ENCODE data around the gene NUBP1. TPM values are rescaled to one million over a fixed set of nuclear protein-coding genes. Genes with fewer than 3 reads are reported as not detected.

Gene NUBP1
- total and polyA plus RNA-seq, 9 of the 15 experiments (the other 6 are each of a cell fraction or from before 2014, with no cell fraction given): 17.2 to 55.1 (median 35.6) TPM

- TF ChIP-seq ZNF609 (CRISPR knock-in tag; IDR thresholded peaks at IDR 0.05; ENCODE audit: borderline replicate concordance) (no peak), CEBPZ (IDR thresholded peaks at IDR 0.05; ENCODE audit: borderline replicate concordance, low read depth, low read length) (no peak), ARID1B (IDR thresholded peaks at IDR 0.05) (peak; percentile 30; the same call in 1 of the 2 replicates), NUFIP1 (IDR thresholded peaks at IDR 0.05; ENCODE audit: partially characterized antibody) (no peak), GABPA (tag; conservative IDR thresholded peaks at IDR 0.05; ENCODE audit: low read depth) (no peak), BDP1 (IDR thresholded peaks at IDR 0.05; ENCODE audit: insufficient read depth, insufficient read length) (no peak), CBFA2T2 (conservative IDR thresholded peaks at IDR 0.05) (peak; percentile 39; the same call in 1 of the 2 replicates), ELF2 (CRISPR knock-in tag; IDR thresholded peaks at IDR 0.05) (no peak), EGR1 (conservative IDR thresholded peaks at IDR 0.05) (peak; percentile 73), ZBTB7A (IDR thresholded peaks at IDR 0.05; ENCODE audit: borderline replicate concordance, control insufficient read depth, low read depth, low read length) (0 out of 2 replicates have a peak, but pooled peaks have one; percentile 20), BCOR (IDR thresholded peaks at IDR 0.05) (no peak), ESRRB (CRISPR knock-in tag; IDR thresholded peaks at IDR 0.05; ENCODE audit: borderline replicate concordance) (no peak), ZNF395 (CRISPR knock-in tag; IDR thresholded peaks at IDR 0.05) (no peak), ZFX (CRISPR knock-in tag; IDR thresholded peaks at IDR 0.05) (peak; percentile 68), TCF3 (CRISPR knock-in tag; IDR thresholded peaks at IDR 0.05) (0 out of 2 replicates have a peak, but pooled peaks have one; percentile 23)
These were observed 74.6 kb downstream of the NUBP1 start, which contains the start of gene TVP23A (continued) for GRCh38 chr16:10817963-10818941.

All from K562 (cell line).